ENCODE results near the gene SEC61A1. TPM values are rescaled to one million over a fixed set of nuclear protein-coding genes. Genes with fewer than 3 reads are reported as not detected.

Gene SEC61A1
- total RNA-seq, 1 experiment from 2014 or later, result 246 TPM

DNA sequence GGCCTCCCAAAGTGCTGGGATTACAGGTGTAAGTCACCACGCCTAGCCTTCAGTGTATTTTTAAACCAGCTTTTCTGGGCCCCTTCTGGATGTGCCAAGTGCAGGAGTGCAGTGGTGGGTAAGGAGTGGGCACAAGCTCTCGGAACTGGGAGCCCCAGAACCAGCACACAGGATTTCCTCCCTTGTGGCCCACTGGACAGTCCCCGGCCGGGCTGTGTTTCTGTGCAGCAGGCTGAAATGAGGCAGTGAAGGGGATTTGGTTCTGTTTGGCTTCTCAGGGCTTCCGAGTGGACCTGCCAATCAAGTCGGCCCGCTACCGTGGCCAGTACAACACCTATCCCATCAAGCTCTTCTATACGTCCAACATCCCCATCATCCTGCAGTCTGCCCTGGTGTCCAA, 14.4 kb downstream of the SEC61A1 start:
- Histone ChIP-seq H3K4me1 (ENCODE audit: control insufficient read depth, insufficient read depth, low read length) (no peaks in the 10 kb centered on the region), H3K27ac (ENCODE audit: low read length) (no peak overlapping the region), H3K36me3 (ENCODE audit: control insufficient read depth, insufficient read depth, low read length) (peaks cover 48% of the 10 kb centered on the region), H3K4me3 (ENCODE audit: low read depth in 2 of 2, low read length in 2 of 2) (no peak overlapping the region), H3K9me3 (ENCODE audit: control insufficient read depth, insufficient read depth, low read depth, low read length) (no peaks in the 10 kb centered on the region), H3K27me3 (ENCODE audit: control insufficient read depth, insufficient read depth, low read length) (no peaks in the 10 kb centered on the region)
- CTCF ChIA-PET, result no interaction called here
- no TSS peak for BruUV-seq (replicated peaks)
- intact Hi-C loops (cut with micrococcal nuclease; ENCODE audit: unreplicated experiment) (loop anchor here (2.0 kb wide), 1 partner anchor 66 kb away; no protein-coding TSS in a partner anchor), in situ Hi-C loops (cut with HindIII; ENCODE audit: low pct_unique_long_range_greater_than_20kb, low sequenced_read_pairs) (no loop called here)
- POLR2A ChIA-PET, result interaction anchor here (0.5 kb wide), 1 partner anchor 628 kb away, joined by 8 read pairs; no protein-coding TSS in a partner anchor
- DNase-seq (ENCODE audit: low read depth, low spot score), result no peak
- ATAC-seq, result no peak
- TF ChIP-seq, protein P1, sequence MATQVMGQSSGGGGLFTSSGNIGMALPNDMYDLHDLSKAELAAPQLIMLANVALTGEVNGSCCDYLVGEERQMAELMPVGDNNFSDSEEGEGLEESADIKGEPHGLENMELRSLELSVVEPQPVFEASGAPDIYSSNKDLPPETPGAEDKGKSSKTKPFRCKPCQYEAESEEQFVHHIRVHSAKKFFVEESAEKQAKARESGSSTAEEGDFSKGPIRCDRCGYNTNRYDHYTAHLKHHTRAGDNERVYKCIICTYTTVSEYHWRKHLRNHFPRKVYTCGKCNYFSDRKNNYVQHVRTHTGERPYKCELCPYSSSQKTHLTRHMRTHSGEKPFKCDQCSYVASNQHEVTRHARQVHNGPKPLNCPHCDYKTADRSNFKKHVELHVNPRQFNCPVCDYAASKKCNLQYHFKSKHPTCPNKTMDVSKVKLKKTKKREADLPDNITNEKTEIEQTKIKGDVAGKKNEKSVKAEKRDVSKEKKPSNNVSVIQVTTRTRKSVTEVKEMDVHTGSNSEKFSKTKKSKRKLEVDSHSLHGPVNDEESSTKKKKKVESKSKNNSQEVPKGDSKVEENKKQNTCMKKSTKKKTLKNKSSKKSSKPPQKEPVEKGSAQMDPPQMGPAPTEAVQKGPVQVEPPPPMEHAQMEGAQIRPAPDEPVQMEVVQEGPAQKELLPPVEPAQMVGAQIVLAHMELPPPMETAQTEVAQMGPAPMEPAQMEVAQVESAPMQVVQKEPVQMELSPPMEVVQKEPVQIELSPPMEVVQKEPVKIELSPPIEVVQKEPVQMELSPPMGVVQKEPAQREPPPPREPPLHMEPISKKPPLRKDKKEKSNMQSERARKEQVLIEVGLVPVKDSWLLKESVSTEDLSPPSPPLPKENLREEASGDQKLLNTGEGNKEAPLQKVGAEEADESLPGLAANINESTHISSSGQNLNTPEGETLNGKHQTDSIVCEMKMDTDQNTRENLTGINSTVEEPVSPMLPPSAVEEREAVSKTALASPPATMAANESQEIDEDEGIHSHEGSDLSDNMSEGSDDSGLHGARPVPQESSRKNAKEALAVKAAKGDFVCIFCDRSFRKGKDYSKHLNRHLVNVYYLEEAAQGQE (IDR thresholded peaks at IDR 0.05; ENCODE audit: insufficient read depth in 1 of 2, low read depth in 2 of 2, low read length in 1 of 2), result no peak
- TF ChIP-seq, protein P2, sequence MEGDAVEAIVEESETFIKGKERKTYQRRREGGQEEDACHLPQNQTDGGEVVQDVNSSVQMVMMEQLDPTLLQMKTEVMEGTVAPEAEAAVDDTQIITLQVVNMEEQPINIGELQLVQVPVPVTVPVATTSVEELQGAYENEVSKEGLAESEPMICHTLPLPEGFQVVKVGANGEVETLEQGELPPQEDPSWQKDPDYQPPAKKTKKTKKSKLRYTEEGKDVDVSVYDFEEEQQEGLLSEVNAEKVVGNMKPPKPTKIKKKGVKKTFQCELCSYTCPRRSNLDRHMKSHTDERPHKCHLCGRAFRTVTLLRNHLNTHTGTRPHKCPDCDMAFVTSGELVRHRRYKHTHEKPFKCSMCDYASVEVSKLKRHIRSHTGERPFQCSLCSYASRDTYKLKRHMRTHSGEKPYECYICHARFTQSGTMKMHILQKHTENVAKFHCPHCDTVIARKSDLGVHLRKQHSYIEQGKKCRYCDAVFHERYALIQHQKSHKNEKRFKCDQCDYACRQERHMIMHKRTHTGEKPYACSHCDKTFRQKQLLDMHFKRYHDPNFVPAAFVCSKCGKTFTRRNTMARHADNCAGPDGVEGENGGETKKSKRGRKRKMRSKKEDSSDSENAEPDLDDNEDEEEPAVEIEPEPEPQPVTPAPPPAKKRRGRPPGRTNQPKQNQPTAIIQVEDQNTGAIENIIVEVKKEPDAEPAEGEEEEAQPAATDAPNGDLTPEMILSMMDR (IDR thresholded peaks at IDR 0.05), result no peak
- TF ChIP-seq TCF7L2 (IDR thresholded peaks at IDR 0.05; ENCODE audit: low read depth, low read length), result no peak
- TF ChIP-seq POLR2AphosphoS5 (IDR thresholded peaks at IDR 0.05; ENCODE audit: low read depth, low read length), result no peak
- no peak for TF ChIP-seq SIN3A (IDR thresholded peaks at IDR 0.05; ENCODE audit: borderline replicate concordance, insufficient read depth, low read depth, low read length)

DNA sequence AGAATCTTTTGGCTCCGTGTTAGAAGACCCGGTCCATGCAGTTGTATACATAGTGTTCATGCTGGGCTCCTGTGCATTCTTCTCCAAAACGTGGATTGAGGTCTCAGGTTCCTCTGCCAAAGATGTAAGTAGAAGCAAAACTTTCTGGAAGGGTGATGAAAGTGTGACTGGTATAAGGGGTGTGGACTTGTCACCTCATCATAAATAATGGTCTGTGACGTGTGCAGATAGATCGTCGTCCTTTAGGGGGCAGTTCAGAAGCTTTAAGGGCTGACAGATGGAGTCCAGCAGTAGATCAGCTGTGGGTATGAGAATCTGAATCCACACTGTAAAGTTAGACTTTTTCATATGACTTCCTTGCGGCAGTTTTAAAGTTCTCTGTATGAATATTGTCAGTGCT, 15.3 kb downstream of the SEC61A1 start:
- ChIA-PET CTCF (no interaction called here), POLR2A (no interaction called here)
- in situ Hi-C loops (cut with HindIII; ENCODE audit: low pct_unique_long_range_greater_than_20kb, low sequenced_read_pairs) (no loop called here), intact Hi-C loops (cut with micrococcal nuclease; ENCODE audit: unreplicated experiment) (loop anchor here (2.0 kb wide), 1 partner anchor 65 kb away; no protein-coding TSS in a partner anchor)
- no TSS peak for BruUV-seq (replicated peaks)
- no peak overlapping the region for H3K4me3 ChIP-seq (ENCODE audit: low read depth in 2 of 2, low read length in 2 of 2)
- H3K27me3 ChIP-seq (ENCODE audit: control insufficient read depth, insufficient read depth, low read length), result no peaks in the 10 kb centered on the region
- no peaks in the 10 kb centered on the region for H3K9me3 ChIP-seq (ENCODE audit: control insufficient read depth, insufficient read depth, low read depth, low read length)
- H3K36me3 ChIP-seq (ENCODE audit: control insufficient read depth, insufficient read depth, low read length), result peaks cover 47% of the 10 kb centered on the region
- DNase-seq (ENCODE audit: low read depth, low spot score), result no peak
- H3K4me1 ChIP-seq (ENCODE audit: control insufficient read depth, insufficient read depth, low read length), result no peaks in the 10 kb centered on the region; the same call in 1 of the 2 replicates
- no peak; the same call in 1 of the 2 replicates for ATAC-seq
- TF ChIP-seq POLR2AphosphoS5 (IDR thresholded peaks at IDR 0.05; ENCODE audit: low read depth, low read length) (no peak), TCF7L2 (IDR thresholded peaks at IDR 0.05; ENCODE audit: low read depth, low read length) (no peak), SIN3A (IDR thresholded peaks at IDR 0.05; ENCODE audit: borderline replicate concordance, insufficient read depth, low read depth, low read length) (no peak)
- TF ChIP-seq, protein P2 (IDR thresholded peaks at IDR 0.05), result no peak
- TF ChIP-seq, protein P1 (IDR thresholded peaks at IDR 0.05; ENCODE audit: insufficient read depth in 1 of 2, low read depth in 2 of 2, low read length in 1 of 2), result no peak
- H3K27ac ChIP-seq (ENCODE audit: low read length), result no peak overlapping the region
